SU-DHL-6 (cell line): Measurements from ENCODE around the gene SOHLH2.

ENCODE experiments used
- EZH2phosphoT487 ChIP-seq: fragments of 200-600 bp; sonication (generic), shearing (Covaris generic); conservative IDR thresholded peaks from 2 replicates; pipeline ENCODE4 v1.6.1; 2018; ENCODE audit warnings: mild to moderate bottlenecking, antibody characterized with exemption, low read length, moderate library complexity, mixed read lengths
- TF ChIP-seq, protein P1 (sequence below): fragments of 200-600 bp; sonication (generic); IDR thresholded peaks from one replicate; pipeline ENCODE4 v1.5.1; 2017; ENCODE audit warnings: antibody characterized with exemption, mild to moderate bottlenecking, low read length, moderate library complexity; ENCODE audit not compliant: insufficient read depth, poor library complexity, severe bottlenecking

DNA sequence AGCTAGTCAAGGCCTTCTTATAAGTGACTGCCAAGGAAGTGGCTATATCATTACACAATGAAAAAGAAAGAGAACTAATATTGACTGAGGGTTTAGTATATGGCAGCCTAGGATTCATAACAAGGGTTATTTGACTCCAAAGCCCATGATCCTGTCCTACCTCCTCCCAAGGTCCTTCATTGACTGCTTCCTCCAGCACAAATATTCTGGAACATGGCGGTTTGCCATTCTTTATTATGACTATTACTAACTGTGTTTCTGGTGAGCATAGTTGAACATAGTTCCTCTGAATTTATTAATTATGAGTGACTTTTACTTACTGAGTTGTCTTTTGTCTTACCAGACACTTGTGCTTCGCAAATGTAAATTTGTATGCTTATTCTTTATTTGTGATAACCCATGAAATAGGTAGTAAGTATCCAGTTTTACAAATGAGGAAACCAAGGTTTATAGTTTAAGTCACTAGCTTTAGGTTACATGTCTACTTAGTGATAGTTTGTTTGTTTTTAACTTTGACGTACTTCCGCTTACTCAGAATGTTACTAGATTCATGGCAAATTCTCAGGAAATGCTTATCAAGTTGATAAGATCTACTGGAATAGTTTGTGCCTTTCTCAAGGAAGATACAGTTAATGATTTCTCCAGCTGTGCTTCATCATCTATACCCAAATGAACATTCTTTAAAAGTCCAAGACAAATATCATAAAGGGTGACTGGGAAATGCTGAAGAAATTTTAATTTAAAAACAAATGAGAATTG, 67.7 kb downstream of the SOHLH2 start:
- TF ChIP-seq, protein P1, sequence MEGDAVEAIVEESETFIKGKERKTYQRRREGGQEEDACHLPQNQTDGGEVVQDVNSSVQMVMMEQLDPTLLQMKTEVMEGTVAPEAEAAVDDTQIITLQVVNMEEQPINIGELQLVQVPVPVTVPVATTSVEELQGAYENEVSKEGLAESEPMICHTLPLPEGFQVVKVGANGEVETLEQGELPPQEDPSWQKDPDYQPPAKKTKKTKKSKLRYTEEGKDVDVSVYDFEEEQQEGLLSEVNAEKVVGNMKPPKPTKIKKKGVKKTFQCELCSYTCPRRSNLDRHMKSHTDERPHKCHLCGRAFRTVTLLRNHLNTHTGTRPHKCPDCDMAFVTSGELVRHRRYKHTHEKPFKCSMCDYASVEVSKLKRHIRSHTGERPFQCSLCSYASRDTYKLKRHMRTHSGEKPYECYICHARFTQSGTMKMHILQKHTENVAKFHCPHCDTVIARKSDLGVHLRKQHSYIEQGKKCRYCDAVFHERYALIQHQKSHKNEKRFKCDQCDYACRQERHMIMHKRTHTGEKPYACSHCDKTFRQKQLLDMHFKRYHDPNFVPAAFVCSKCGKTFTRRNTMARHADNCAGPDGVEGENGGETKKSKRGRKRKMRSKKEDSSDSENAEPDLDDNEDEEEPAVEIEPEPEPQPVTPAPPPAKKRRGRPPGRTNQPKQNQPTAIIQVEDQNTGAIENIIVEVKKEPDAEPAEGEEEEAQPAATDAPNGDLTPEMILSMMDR, result no peak
- TF ChIP-seq EZH2phosphoT487, result no peak
